C1 segment of cervical spinal cord (tissue), 14 donors: ENCODE results near the gene MAP3K5.

Experiments used
- DNase-seq, 14 donors: peaks; one replicate each; lab custom pipeline; 2025; lab: John Stamatoyannopoulos, UW

MAP3K5 gene

GRCh38 chr6:136647363-136647852 lies 144.9 kb downstream of the MAP3K5 start:
- DNase-seq: no peak

GRCh38 chr6:136646377-136646776 lies 145.9 kb downstream of the MAP3K5 start:
- no peak for DNase-seq

GRCh38 chr6:136644597-136644952 lies 147.7 kb downstream of the MAP3K5 start:
- DNase-seq: no peak

GRCh38 chr6:136643850-136644596 lies 148.3 kb downstream of the MAP3K5 start:
- DNase-seq: peak; percentile 2 to 91 (median 48)

GRCh38 chr6:136641873-136642465 lies 150.3 kb downstream of the MAP3K5 start:
- DNase-seq: no peak

GRCh38 chr6:136641166-136641565 lies 151.1 kb downstream of the MAP3K5 start:
- DNase-seq: no peak

GRCh38 chr6:136640132-136640915 lies 152.0 kb downstream of the MAP3K5 start:
- DNase-seq: peak in 1 of 14 donors; percentile 13

- DNase-seq: no peak
Observed at GRCh38 chr6:136639702-136640101, 152.6 kb downstream of the MAP3K5 start.

GRCh38 chr6:136635615-136636014 lies 156.7 kb downstream of the MAP3K5 start:
- no peak for DNase-seq

GRCh38 chr6:136633355-136633754 lies 158.9 kb downstream of the MAP3K5 start:
- no peak for DNase-seq

GRCh38 chr6:136628996-136629395 lies 163.3 kb downstream of the MAP3K5 start:
- DNase-seq: no peak

GRCh38 chr6:136627191-136627590 lies 165.1 kb downstream of the MAP3K5 start:
- no peak for DNase-seq

GRCh38 chr6:136625293-136625692 lies 167.0 kb downstream of the MAP3K5 start:
- no peak for DNase-seq

- DNase-seq: no peak
Observed at GRCh38 chr6:136624347-136624746, 167.9 kb downstream of the MAP3K5 start.

- no peak for DNase-seq
Observed at GRCh38 chr6:136618086-136618485, 174.2 kb downstream of the MAP3K5 start.

- DNase-seq: no peak
Observed at GRCh38 chr6:136616527-136616926, 175.8 kb downstream of the MAP3K5 start.

- no peak for DNase-seq
Observed at GRCh38 chr6:136614994-136615393, 177.3 kb downstream of the MAP3K5 start.

GRCh38 chr6:136614350-136614749 lies 177.9 kb downstream of the MAP3K5 start:
- DNase-seq: no peak

GRCh38 chr6:136613477-136613876 lies 178.8 kb downstream of the MAP3K5 start:
- no peak for DNase-seq

GRCh38 chr6:136612666-136613389 lies 179.4 kb downstream of the MAP3K5 start:
- no peak for DNase-seq

- DNase-seq: no peak
Observed at GRCh38 chr6:136611746-136612145, 180.5 kb downstream of the MAP3K5 start.

- DNase-seq: no peak
Observed at GRCh38 chr6:136611133-136611532, 181.1 kb downstream of the MAP3K5 start.
